NCI-H1694 (cell line): ENCODE results near the gene SPATA20.

Experiments
- DNase-seq: peaks from one replicate; lab custom pipeline; 2025; lab: John Stamatoyannopoulos, UW

Gene SPATA20

DNA sequence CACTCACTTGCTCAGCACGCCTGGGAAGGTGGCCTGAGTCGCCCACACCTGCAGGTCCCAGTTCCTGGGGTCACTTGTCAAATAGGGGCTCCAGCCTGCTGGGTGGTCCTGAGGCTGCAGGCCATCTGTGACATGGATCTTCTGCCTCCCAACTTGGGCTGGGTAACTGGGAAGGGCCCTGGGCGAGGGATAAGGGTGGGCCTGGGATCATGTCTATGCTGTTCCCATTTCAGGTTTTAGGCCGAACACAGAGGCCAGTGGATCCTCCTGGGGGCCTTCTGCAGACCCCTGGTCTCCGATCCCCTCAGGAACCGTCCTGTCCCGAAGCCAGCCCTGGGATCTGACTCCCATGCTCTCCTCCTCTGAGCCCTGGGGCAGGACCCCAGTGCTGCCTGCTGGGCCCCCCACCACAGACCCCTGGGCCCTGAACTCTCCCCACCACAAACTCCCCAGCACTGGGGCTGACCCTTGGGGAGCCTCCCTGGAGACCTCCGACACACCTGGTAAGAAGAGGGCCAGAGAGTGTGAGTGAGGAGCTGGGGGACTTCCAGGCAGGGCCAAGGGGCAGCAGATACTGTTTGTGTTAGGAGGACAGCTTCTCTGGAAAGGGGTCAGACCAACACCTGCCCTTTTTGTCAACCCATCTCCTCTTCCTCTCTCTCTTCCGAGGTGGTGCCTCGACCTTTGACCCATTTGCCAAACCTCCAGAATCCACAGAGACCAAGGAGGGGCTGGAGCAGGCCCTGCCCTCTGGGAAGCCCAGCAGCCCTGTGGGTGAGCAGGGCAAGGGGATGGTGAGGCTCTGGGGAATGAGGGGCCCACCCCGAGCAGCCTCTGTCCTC, 6.2 kb upstream of the SPATA20 start:
- DNase-seq, result no peak

DNA sequence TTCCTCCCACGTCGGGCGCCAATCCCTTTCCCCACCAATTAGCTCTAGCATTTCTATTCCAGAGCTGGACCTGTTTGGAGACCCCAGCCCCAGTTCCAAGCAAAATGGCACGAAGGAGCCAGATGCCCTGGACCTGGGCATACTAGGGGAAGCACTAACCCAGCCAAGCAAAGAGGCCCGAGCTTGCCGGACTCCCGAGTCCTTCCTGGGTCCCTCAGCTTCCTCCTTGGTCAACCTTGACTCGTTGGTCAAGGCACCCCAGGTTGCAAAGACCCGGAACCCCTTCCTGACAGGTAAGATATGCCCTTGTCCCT, 5.6 kb upstream of the SPATA20 start:
- no peak for DNase-seq

DNA sequence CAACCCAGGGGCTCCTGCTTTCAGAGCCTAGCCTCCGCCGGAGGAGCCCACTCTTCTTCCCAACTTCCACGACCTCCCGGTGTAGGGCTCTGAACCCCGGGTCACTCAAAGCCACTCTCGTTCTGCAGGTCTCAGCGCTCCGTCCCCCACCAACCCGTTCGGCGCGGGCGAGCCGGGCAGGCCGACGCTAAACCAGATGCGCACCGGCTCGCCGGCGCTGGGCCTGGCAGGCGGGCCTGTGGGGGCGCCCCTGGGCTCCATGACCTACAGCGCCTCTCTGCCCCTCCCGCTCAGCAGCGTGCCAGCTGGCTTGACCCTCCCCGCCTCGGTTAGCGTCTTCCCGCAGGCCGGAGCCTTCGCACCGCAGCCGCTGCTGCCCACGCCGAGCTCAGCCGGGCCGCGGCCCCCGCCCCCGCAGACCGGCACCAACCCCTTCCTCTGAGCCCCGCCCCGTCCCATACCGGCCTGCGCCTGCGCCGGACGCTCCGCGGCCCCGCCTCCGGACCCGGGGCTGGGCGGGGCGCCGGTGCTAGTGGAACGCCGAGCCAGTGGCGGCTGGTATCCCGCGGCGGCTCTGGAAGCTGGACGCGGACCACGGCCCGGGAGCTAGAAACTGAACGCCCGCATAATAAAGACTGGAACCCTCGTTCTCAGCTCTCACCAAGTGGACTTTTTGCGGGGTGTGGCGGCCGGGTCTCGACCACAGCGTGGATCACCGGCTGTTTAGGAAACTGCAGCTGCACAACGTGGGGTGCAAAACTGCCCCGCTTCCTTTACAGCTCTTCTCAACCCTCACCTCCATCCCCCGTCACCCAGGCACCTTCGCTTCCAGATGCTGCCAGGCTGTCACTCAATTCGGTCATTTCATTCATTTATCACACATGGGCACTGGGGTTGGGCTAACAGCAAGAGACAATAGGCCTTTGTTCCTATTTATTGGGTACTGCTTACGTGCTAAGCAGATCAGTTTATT, 5.0 kb upstream of the SPATA20 start:
- peak; percentile 19 for DNase-seq

DNA sequence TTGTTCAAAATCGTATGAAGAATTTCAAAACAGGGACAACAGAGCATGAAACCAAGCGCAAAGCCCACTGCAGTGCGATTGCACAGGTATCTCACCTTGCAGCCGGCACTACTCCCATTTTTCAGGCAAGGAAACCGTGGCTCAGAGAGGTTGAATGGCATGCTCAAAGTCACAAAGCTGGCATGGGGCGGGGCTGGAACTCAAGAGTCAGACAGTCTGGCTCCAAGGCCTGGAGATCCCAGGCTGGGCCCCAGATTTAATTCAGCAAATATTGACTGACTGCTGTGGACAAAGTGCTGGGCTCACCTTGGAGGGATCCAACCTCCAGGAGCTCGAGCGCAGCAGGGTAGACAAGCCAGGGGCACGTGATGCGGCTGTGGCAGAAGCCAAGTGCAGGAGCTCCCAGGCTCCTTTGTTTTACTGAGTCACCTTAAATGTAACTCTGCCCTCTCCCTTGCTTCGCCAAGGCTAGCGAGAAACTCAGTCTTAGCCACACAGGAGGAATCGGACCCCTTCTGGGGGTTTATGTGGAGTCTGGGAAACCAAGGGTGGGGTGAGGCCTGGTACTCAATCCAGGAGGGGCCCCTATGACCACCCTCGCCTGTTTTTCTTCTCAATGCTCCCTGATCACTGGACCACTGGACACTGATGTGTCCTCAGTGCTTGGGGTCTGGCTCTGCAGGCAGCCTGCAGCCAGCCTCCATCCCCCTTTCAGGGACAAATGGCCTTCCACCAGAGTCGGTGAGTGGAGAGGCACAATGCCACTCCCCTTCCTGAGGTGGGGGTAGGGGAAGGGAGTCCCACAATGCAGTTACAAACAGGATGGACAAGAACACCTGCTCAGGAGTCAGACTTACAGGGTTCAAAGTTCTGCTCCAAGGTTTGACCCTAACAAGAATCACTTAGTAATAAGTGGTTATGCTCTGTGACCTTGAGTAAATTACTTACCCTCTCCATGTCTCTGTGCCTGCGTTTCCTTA, 3.9 kb upstream of the SPATA20 start:
- no peak for DNase-seq

DNA sequence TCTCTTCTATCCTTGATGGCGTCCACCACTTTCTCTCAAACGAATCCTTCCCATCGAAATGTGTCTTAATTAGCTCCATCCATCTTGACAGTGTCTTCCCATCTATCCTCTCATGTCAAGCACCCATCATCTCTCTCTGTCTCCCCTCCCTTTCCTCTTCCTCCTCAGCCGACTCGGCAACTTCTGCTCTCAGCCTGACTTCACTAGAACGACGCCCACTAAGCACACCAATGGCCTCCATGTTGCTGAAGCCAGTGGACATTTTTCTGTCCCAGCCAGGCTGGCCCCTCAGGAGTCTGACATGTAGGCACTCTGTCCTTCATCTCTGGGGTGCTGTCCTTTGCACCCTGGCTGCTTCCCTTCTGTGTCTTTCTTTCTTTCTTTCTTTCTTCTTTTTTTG, 2.5 kb upstream of the SPATA20 start:
- DNase-seq, result no peak

DNA sequence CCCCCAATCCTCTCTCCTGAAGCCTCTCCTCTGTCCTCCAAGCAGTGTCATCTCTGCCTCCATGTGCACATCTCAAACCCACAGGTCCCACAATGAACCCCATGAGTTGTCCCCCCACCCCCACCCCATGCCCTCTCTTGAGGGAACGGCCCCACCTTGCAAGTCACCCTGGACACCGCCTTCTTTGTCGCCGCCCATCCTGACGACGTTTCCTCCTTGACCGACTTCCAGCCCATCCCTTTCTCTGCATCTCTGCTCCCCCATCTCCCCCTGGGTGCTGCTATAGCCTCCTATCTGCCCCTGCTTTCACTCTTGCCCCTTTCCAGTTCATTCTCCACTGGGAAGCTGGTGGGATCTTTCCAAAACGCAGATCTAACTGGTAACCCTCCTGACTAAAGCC, 1.7 kb upstream of the SPATA20 start:
- no peak for DNase-seq

DNA sequence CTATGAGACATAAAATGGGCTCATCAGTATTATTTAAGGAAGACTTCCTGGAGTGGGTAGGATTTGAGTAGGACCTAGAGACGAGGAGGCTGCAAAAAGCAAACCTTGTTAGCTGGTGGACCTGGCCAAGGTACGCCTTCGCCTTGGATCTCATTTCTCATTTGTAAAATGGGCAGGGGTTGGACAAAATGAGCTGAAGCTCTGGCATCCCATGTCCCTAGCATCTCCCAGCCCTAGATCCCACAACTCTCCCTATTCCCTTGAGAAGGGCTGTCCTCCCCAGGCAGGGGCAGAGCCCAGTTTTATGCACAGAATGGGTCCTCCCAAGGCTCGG, 306 bp upstream of the SPATA20 start:
- no peak for DNase-seq

DNA sequence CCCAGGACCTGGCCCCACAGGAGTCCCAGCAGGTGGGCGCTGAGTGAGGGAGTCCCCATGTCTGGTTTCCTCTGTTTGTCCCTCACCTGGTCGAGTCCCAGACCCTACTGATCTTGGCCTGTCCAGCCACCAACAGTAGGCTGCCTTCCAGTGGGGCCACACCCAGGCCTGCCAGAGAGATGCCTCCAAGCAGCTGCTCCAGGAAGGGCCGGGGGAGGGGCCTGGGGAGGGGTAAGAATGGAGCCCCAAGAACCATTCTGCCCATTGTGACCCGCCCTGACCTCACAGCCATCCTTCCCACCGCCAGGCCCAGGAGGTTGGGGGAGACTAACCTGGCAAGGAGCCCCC, 736 bp downstream of the SPATA20 start:
- no peak for DNase-seq

DNA sequence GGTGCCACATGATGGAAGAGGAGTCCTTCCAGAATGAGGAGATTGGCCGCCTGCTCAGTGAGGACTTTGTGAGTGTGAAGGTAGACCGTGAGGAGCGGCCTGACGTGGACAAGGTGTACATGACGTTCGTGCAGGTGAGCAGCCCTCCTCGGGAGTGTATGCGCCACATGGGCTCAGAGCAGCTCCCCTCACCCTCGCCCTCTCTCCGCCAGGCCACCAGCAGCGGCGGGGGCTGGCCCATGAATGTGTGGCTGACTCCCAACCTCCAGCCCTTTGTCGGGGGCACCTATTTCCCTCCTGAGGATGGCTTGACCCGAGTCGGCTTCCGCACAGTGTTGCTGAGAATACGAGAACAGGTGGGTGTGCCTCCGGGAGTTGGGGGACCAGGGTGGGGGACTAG, 1.9 kb downstream of the SPATA20 start:
- no peak for DNase-seq

DNA sequence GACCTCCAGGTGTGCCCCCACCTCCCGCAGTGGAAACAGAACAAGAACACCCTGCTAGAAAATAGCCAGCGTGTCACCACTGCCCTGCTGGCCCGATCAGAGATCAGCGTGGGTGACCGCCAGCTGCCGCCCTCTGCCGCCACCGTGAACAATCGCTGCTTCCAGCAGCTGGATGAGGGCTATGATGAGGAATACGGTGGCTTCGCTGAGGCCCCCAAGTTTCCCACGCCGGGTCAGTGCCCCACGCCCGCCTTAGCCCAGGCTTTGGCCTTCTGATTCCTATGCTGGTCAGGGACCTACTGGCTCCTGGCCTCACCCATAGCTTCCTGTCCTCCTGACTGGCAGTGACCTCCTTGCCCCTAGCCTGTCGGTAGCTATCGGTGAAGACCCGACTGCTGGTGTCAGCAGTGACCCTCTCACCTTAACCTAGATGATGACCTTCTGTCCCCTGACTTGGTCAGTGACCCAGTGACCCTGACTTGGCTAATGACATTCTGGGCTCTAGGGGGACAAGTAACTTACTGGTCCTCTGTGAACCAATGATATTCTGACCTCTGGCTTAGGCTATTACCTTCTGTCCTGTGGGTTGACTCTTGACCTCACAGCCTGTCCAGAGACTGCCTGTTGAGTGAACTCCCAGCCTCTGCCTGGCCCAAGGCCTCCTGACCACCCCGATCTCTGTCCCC, 2.4 kb downstream of the SPATA20 start:
- DNase-seq, result no peak

DNA sequence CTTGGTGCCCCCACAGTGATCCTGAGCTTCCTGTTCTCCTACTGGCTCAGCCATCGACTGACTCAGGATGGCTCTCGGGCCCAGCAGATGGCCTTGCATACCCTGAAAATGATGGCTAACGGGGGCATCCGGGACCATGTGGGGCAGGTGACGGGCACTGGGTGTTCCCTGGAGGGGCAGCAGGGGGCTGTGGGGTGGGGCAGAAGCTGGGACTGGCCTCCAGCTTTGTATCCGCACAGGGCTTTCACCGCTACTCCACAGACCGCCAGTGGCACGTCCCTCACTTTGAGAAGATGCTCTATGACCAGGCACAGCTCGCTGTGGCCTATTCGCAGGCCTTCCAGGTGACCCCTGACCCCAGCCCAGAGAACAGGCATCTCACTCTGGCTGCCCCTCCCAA, 3.0 kb downstream of the SPATA20 start:
- DNase-seq, result no peak

DNA sequence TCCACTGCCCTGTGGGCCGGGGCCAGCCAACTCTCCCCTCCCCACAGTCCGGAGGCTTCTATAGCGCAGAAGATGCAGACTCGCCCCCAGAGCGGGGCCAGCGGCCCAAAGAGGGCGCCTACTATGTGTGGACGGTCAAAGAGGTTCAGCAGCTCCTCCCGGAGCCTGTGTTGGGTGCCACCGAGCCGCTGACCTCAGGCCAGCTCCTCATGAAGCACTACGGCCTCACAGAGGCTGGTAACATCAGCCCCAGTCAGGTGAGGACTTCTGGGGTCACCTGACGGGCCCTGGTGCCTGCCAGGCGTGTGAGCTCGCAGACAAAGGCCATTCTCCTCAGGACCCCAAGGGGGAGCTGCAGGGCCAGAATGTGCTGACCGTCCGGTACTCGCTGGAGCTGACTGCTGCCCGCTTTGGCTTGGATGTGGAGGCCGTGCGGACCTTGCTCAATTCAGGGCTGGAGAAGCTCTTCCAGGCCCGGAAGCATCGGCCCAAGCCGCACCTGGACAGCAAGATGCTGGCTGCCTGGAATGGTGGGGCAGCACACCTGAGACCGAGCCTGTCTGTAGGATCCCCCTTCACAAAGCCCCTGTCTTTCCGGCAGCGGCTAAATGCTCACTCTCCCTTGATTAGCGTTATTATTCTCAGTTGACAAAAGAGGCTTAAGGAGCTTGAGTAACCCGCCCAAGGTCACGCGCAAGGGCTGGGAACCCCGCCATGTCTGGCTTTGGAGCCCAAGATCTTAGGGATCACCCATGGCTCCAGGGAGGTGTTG, 3.9 kb downstream of the SPATA20 start:
- peak; percentile 34 for DNase-seq

DNA sequence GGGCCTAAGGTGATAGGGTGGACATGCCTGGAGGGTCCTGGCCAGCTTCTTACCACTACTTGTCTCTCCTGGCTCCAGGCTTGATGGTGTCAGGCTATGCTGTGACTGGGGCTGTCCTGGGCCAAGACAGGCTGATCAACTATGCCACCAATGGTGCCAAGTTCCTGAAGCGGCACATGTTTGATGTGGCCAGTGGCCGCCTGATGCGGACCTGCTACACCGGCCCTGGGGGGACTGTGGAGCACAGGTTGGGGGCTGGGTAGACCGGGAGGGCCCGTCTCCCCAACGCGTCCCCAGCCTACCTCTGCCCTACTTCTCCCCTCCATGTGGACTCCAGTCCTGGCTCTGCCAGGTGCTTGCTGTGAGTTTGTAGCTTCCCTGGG, 4.5 kb downstream of the SPATA20 start:
- DNase-seq, result no peak

DNA sequence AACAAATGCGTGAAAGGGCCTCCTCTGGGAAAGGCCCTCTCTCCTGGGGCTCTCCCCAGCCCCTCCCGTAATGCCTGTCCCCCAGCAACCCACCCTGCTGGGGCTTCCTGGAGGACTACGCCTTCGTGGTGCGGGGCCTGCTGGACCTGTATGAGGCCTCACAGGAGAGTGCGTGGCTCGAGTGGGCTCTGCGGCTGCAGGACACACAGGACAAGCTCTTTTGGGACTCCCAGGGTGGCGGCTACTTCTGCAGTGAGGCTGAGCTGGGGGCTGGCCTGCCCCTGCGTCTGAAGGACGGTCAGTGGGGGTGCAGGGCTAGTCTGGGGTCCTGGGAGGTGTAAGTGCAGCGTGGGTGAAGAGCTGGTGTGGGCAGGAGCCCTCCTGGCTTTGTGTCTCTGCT, 4.9 kb downstream of the SPATA20 start:
- DNase-seq, result no peak

DNA sequence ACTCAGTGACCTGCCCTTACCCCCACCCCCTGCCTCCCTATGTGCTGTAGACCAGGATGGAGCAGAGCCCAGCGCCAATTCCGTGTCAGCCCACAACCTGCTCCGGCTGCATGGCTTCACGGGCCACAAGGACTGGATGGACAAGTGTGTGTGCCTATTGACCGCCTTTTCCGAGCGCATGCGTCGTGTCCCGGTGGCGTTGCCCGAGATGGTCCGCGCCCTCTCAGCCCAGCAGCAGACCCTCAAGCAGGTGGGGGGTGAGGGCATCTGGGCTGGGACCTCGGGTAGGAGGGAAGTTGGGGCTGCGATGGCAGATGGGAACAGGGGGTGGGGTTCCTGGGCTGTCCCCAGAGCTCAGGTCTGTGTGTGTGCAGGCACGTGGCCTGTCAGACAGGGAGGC, 7.2 kb downstream of the SPATA20 start:
- no peak for DNase-seq

DNA sequence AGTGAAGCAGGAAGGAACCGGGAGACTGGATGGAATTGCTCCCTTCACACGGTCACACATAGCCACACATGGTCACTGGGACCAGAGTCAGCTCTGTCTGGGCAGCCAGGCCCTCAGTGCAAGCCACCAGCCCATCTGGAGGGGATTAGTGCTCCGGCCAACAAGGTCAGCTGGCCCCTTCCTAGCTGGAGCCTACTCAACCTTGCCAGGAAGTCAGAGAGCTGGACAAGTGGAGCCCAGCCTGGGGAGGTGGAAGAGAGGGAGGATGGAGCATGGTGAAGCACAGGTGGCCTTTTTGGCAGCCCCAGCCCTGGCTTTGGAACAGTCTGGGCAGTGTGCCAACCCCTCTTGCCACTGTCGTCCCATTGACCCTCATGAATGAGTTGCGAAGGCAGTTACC, 9.8 kb downstream of the SPATA20 start:
- no peak for DNase-seq

DNA sequence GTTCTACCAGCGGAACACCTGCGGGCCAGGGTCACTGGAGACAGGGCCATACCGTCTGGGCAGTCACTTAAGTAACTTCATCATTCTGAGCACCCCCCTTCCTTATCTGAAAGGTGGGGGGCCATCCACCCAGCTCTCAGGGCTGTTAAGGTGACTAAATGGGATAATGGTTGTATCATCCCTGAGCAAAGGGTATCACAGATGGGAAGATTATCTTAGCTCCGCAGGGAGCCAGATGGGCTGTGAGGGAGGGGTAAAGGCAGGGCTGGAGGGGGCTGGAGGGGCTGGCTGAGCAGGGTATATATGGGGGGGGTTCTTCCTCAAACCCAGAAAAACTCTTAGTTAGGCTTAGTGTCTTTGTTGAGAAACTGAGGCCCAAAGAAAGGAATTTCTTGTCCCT, 10.7 kb downstream of the SPATA20 start:
- no peak for DNase-seq

DNA sequence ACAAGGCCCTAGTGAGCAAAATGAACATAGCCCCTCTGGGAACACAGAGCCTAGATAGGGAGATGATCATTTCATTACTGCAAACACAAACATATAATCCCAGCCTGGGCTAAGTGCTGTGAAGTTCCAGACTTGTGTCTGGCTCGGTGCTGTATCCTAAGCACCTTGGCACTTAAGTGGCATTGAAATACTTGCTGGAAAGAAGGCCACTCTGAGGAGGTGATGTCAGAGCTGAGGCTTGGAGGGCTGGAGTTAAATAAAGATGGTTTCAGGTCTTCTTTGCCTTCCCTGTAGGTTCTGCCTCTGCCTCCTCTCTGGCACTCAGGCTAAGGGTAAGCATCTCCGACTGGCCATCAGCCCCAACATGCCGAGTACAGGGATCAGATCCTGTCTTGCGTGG, 11.1 kb downstream of the SPATA20 start:
- DNase-seq, result no peak

DNA sequence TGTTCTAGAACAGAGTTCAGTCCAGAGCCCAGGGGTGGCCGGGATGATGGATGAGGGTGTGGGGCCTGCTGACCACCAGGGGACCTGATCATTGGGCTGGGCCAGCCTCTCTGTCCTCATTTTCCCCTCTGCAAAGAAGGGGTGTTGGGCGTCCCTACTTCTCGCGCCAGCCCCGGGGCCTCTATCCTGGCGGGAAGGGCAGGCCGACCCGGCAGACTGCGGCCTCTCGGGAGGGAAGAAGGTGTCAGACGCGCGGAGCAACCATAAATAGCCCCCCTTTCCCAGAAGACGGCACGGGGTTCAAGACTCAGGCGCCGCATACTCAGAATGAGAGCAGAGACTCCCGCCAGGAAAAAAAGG, 11.6 kb downstream of the SPATA20 start:
- DNase-seq, result no peak

DNA sequence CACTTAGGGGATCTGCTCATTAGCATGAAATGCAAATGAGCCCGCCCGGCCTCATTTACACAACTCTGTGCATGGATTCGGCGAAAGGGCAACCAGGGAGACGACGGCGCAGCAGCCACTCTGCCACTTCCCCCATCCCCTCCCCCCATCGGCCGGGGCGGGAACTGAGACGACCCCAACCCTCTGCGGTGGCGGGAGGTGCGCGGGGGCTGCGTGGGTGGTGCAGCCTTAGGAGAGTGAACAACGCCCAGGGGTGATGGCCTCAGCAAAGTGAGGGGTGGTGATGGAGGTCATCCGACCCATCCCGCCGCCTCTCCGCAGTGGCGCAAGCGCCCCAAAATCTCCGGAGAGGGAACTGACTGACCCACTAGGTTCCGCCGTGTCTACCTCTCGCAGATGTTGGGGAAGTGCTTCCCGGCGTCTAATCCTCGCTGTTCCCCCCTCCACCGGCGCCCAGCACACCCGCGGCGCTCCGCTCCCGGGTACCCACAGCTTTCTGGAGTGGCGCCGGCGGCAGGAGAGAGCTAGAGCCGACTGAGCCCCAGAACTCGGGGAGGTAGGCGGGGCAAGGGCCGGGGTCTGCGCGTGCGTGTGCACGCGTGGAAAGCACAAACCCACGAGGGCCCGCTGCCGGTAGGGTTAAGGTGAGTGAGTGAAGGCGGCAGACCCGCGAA, 12.1 kb downstream of the SPATA20 start:
- no peak for DNase-seq
